ENCODE measurements around the gene TNFRSF19.

The TNFRSF19 gene

GRCh38 chr13:23699271-23699670 lies 129.1 kb downstream of the TNFRSF19 start:
- Histone ChIP-seq H4K20me1 (ENCODE audit: insufficient read depth, low read length) (no peaks in the 10 kb centered on the region), H3K4me2 (ENCODE audit: low read depth, low read length) (no peak overlapping the region), H3K9ac (ENCODE audit: low read length) (no peak overlapping the region), H3K27ac (ENCODE audit: low read length) (no peak overlapping the region), H3K4me1 (ENCODE audit: low read length) (no peaks in the 10 kb centered on the region), H3K4me3 (ENCODE audit: low read length) (no peak overlapping the region), H2AFZ (ENCODE audit: low read length) (no peak overlapping the region), H3K79me2 (ENCODE audit: low read length) (no peaks in the 10 kb centered on the region), H3K27me3 (replicated peaks; ENCODE audit: insufficient read depth, low read length) (no peaks in the 10 kb centered on the region), H3F3A (ENCODE audit: insufficient read depth, low read length) (no peaks in the 10 kb centered on the region), H3K9me2 (replicated peaks; ENCODE audit: insufficient read depth, low read length) (no peaks in the 10 kb centered on the region), H3K9me3 (replicated peaks; ENCODE audit: insufficient read depth, low read length) (no peaks in the 10 kb centered on the region), H3K36me3 (replicated peaks; ENCODE audit: insufficient read depth, low read length) (no peaks in the 10 kb centered on the region)
- TF ChIP-seq CTCF (IDR thresholded peaks at IDR 0.05; ENCODE audit: low read length) (no peak), EZH2phosphoT487 (IDR thresholded peaks at IDR 0.05; ENCODE audit: low read length) (no peak), EZH2 (optimal IDR thresholded peaks at IDR 0.05; ENCODE audit: low read depth, low read length) (no peak)
- no peak for DNase-seq

- Histone ChIP-seq H3K79me2 (ENCODE audit: low read length) (no peaks in the 10 kb centered on the region), H3K4me2 (ENCODE audit: low read depth, low read length) (no peak overlapping the region), H3K27ac (ENCODE audit: low read length) (no peak overlapping the region), H3K36me3 (replicated peaks; ENCODE audit: insufficient read depth, low read length) (no peaks in the 10 kb centered on the region), H3K27me3 (replicated peaks; ENCODE audit: insufficient read depth, low read length) (no peaks in the 10 kb centered on the region), H3F3A (ENCODE audit: insufficient read depth, low read length) (no peaks in the 10 kb centered on the region), H3K9ac (ENCODE audit: low read length) (no peak overlapping the region), H2AFZ (ENCODE audit: low read length) (no peak overlapping the region), H3K9me3 (replicated peaks; ENCODE audit: insufficient read depth, low read length) (no peaks in the 10 kb centered on the region), H3K4me3 (ENCODE audit: low read length) (no peak overlapping the region), H3K4me1 (ENCODE audit: low read length) (no peaks in the 10 kb centered on the region), H3K9me2 (replicated peaks; ENCODE audit: insufficient read depth, low read length) (no peaks in the 10 kb centered on the region), H4K20me1 (ENCODE audit: insufficient read depth, low read length) (no peaks in the 10 kb centered on the region)
- no peak for TF ChIP-seq EZH2 (optimal IDR thresholded peaks at IDR 0.05; ENCODE audit: low read depth, low read length)
- TF ChIP-seq EZH2phosphoT487 (IDR thresholded peaks at IDR 0.05; ENCODE audit: low read length) = no peak
- TF ChIP-seq CTCF (IDR thresholded peaks at IDR 0.05; ENCODE audit: low read length) = no peak
- DNase-seq = no peak
These were observed 131.0 kb downstream of the TNFRSF19 start for GRCh38 chr13:23701186-23701585.

- H3K4me2 ChIP-seq (ENCODE audit: low read depth, low read length) = no peak overlapping the region
- no peaks in the 10 kb centered on the region for H3F3A ChIP-seq (ENCODE audit: insufficient read depth, low read length)
- no peak for DNase-seq
- no peak overlapping the region for H3K9ac ChIP-seq (ENCODE audit: low read length)
- H3K27ac ChIP-seq (ENCODE audit: low read length) = no peak overlapping the region
- no peaks in the 10 kb centered on the region for H3K27me3 ChIP-seq (replicated peaks; ENCODE audit: insufficient read depth, low read length)
- H3K9me2 ChIP-seq (replicated peaks; ENCODE audit: insufficient read depth, low read length) = no peaks in the 10 kb centered on the region
- no peaks in the 10 kb centered on the region for H3K36me3 ChIP-seq (replicated peaks; ENCODE audit: insufficient read depth, low read length)
- no peak overlapping the region for H3K4me3 ChIP-seq (ENCODE audit: low read length)
- no peaks in the 10 kb centered on the region for H4K20me1 ChIP-seq (ENCODE audit: insufficient read depth, low read length)
- no peak overlapping the region for H2AFZ ChIP-seq (ENCODE audit: low read length)
- no peak for TF ChIP-seq EZH2phosphoT487 (IDR thresholded peaks at IDR 0.05; ENCODE audit: low read length)
- TF ChIP-seq CTCF (IDR thresholded peaks at IDR 0.05; ENCODE audit: low read length) = no peak
- H3K9me3 ChIP-seq (replicated peaks; ENCODE audit: insufficient read depth, low read length) = no peaks in the 10 kb centered on the region
- no peaks in the 10 kb centered on the region for H3K4me1 ChIP-seq (ENCODE audit: low read length)
- H3K79me2 ChIP-seq (ENCODE audit: low read length) = no peaks in the 10 kb centered on the region
These were observed 131.4 kb downstream of the TNFRSF19 start for GRCh38 chr13:23701636-23702035.

All from MM.1S (cell line).